Bone marrow (tissue), 2 donors: ENCODE results near the gene SRGN.
"Not testable (repeated sequence)": the region's sequence is repeated elsewhere in the genome, so short reads cannot be mapped to it uniquely, and the experiment has no call there.

Experiments used
- DNase-seq, 2 donors: peaks; one replicate each; lab custom pipeline; 2025; lab: John Stamatoyannopoulos, UW

The SRGN gene, protein sequence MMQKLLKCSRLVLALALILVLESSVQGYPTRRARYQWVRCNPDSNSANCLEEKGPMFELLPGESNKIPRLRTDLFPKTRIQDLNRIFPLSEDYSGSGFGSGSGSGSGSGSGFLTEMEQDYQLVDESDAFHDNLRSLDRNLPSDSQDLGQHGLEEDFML

DNA sequence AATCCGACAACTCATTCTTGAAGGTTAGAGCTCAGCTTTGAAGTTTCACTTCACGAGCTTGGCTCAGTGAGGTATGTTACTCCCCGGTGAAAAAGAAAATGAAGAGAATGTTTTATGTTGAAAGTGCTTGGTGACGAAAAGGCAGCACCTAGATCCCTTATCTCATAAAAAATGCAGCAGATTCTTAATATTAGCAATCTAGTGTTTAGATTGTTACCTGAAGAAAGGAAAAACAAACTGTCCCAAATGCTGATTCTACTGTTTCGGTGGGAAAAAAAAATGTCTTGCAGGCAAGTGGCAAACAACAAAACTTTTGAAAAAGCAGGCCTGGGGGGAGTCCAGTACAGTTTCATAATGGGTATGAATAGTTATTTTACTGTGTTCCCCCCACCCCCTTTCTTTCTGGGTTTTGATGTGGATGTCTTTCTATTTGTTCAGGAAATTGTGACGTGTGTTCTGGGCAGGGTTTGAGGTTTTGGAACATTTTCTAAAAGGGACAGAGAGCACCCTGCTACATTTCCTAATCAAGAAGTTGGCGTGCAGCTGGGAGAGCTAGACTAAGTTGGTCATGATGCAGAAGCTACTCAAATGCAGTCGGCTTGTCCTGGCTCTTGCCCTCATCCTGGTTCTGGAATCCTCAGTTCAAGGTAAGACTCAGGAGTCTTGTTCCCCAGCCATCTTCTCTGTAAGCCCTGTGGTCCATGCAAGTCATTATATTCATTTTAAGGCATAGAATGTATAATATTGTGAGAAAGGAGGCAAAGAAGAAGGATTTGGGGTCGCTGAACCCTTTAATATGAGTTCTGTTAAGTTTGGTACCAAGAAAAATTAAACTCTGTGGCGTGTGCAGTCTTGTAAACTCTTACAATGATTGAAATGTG, at the start of gene SRGN:
SRGN (plus strand) TSS at position 514 of the 881 bp plus-strand sequence; CDS start at position 569, 55 bp downstream.
- DNase-seq = peak; percentile 52 to 90

DNA sequence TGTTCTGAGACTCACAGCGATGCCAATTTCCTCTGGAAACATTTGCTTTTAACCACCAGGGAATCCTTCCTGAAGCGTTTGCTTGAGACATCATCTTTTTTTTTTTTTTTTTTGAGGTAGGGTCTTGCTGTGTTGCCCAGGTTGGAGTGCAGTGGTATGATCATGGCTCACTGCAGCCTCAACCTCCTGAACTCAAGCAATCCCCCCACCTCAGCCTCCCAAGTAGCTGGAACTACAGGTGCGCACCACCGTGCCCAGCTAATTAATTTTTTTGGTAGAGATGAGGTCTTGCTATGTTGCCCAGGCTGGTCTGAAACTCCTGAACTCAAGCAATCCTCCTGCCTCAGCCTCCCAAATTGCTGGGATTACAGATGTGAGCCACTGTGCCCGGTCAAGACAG, 47.0 kb upstream of the SRGN start:
- DNase-seq = not testable (repeated sequence)

DNA sequence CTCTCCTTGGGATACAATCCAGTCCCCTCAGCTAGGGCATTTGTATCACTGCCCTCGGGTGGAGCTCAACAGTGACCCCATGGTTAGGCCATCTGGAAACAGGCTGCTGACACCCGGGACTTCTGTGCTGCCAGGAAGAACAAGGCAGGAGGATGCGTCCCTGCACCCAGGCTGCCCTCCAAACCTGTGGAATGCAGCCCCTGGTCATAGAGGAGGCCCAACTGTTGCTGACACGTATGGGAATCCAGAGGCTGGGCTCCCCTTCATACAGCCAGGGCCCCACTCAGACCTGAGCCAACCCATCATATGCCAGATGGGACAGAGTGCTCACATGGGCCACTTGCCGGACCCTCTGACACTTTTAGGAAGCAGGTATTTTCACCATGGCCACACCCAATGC, 45.5 kb upstream of the SRGN start:
- no peak for DNase-seq

DNA sequence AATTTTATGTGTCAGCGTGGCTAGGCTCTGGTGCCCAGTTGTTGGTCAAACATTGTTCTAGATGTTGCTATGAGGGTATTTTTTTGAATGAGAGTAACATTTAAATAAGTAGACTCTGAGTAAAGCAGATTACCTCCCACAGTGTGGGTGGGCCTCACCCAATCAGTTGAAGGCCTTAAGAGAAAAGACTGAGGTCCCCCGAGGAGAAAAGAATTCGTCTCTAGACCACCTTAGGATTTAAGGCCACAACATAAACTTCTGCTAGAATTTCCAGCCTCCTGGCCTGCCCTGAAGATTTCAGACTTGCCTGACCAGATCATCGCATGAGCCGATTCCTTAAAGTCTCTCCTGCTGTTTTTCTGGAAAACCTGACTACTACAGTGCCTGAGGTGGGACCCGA, 45.1 kb upstream of the SRGN start:
- no peak for DNase-seq

DNA sequence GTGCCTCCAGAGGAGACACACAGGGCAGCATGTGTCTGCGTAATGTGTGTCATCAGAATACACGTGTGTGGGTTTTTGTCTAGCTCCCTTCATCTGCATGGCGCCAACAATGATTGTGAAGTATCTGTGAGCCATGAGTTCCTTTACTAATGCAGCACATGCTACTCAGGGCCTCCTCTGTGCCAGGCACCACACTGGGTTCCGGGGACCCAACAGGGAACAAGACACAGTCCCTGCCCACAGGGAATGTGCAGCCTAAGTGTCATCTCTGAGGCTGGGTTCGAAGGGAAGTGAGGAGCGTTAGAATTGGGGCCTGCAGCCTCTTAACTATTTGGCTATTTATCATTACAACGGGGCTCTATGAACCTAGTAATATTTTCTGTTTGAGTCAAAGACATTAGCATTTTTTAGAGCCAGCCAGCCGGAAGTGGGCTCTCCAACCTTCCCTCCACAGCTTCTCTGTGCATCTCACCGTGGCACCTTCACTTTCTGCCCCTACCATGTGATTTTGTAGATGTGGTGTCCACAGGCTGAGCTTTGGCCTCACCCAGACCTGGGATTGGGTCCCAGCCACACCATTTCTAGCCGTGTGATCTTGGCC, 43.9 kb upstream of the SRGN start:
- DNase-seq = no peak

DNA sequence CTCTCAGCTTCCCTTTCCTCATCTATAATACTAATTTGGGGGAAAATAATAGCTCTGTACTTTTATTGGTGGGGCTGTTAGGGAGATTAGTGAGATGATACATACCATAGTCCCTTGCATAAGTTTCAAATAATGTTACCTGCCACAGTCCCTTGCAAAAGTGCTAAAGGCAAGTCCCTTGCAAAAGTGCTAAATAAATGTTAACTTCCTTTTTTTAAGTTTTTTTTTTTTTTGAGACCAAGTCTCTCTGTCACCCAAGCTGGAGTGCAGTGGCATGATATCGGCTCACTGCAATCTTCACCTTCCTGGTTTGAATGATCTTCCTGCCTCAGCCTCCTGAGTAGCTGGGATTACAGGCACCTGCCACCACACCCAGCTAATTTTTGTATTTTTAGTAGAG, 43.4 kb upstream of the SRGN start:
- DNase-seq = peak in 1 of 2 donors; percentile 25

DNA sequence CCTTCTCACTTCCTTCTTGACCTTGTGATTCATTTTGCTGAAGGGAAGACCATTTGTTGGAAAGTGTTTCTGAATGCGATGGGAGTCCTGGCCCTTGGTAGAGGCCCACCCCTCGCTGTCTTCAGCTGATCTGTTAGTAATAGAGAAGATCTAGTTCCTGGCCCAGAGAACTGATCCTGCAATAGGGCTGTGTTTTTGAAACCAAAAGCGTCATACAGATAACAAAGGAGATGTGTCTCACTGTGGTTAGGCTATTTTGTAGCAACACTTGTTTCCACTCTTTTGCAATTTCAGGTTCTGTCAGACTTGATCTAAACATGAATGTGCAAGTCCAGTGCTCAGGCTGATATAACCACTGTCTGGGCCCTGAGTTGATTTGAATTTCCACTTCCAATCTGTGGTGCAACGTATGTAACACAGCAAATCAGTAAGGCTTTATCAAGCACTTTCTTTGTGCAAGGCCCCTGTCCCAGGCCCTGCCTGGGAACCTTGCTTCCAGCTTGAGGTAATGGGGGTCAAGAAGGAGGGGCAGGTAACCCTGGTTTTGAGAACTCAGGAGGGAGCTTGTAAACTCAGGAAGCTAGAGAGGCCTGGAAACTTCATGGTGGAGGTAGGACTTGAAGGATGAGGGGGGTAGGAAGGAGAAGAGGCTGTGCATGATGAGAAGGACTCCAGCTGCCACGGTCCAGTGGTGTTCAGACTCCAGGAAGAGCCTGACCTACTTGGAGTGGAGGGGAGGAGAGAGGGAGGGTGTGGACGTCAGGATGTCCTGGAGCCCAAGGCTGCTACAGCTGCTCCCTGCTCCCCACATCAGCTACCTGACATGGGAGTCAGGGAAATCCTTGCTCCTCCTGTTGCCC, 42.2 kb upstream of the SRGN start:
- DNase-seq = peak; percentile 5 to 28

DNA sequence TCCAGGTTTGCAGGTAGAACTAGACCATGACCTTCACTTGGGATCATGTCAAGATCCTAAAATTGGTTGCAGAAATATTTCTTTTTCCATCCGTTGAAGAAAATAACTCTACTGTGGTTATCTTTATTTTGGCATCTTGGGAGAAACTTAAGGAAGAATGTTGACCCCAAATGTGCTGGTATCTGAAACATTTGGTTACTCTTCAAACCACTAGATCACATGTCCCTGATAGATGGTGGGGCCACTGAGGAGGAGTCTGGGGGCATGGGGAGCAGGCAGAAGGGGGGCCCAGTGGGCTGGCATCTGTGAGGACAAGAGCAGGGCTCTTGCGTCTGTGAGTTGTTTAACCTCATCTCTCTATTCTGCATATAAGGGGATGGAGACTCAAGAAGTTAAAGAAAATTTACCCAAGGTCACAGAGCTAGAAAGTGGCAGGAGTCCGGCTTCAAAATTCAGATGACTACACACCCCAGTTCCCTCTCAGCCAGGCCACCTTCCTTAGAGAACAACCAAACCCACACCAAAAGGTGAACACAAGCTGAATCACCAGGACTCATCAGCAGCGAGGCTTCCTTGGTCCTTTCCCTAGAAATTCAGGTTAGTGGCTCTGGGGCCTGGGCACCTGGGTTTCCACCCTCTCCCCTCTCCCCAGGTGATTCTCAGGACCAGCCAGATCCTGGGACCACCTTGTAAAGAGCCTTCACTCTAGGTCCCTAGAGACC, 40.6 kb upstream of the SRGN start:
- no peak for DNase-seq

DNA sequence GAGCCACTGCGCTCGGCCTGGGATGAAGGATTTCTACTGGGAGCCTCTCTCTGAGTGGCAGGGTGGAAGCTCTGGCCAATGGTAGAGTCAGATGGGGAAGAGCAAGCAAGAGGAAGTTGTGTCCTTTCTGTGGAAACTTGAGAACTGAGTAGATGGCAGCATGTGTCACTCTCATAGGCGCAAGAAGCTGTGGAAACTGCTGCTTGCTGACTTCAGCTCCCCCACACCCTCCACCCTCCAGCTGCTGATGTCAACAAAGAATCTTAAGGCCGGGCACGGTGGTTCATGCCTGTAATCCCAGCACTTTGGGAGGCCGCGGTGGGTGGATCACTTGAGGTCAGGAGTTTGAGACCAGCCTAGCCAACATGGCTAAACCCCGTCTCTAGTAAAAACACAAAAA, 39.8 kb upstream of the SRGN start:
- DNase-seq = peak; percentile 19 to 85

DNA sequence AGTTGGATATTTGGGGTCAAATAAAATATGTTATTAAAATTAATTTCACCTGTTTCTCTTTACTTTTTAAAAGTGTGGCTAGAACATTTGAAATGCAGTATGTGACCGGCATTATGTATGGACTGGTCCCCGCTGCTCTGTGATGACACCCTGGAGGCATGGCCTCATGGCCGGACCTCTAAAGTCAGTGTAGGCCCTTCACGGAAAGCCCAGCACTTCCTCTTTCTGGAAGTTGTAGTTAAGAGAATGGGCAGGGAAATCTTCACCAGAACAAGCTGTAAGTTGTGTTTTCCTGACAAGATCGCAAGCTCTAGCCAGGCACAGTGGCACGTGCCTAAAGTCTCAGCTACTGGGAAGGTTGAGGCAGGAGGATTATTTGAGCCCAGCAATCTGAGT, 38.3 kb upstream of the SRGN start:
- no peak for DNase-seq

DNA sequence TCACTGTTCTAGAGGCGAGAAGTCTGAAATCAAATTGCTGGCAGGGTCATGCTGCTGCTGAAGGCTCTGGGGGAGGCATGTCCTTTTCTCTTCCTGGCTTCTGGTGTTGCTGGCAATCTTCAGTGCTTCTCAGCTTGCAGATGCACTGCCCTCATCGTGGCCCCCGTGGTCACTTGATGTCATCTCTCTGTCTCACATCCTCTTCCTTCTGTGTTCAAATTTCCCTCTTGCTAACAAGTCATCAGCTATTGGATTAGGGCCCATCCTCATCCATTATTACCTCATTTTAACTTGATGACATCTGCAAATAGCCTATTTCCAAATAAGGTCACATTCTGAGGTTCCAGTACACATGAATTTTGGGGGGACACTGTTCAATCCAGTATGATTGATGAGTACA, 36.6 kb upstream of the SRGN start:
- DNase-seq = peak in 1 of 2 donors; percentile 25

DNA sequence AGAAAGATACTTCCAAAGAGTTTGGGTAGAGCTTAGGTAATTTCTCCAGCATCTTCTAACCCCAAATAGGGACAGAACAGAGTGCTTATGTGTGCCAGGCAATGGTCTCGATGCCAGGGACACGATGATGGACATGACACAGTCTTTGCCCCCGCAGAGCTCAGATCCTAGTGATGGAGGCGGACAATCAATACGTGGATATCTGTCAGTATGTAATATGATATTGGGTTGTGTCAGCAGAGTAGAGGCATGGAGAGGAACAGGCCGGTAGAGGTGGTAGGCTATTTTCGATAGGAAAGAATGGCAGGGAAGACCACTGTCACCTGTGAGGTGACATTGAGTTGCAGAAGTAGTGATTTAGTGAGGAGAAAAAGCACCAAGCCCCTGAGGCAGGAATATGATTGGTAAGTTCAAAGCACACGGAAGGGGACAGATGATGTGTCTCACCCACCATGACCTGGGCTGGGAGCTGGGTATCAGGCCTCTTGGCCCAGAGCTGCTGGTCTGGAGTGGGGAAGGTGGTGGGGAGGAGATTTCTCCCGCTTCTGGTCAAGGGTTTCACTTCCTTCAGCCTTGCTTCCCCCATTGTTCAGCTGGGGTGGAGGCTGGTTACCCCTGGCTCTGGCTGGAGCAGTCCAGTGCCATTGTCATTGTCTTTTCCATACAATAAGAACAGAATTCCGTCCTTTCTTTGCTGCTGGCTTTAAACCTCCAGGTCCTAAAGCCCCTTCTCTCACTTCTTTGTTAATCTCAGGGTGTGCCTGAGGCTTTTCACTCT, 36.0 kb upstream of the SRGN start:
- DNase-seq = no peak

DNA sequence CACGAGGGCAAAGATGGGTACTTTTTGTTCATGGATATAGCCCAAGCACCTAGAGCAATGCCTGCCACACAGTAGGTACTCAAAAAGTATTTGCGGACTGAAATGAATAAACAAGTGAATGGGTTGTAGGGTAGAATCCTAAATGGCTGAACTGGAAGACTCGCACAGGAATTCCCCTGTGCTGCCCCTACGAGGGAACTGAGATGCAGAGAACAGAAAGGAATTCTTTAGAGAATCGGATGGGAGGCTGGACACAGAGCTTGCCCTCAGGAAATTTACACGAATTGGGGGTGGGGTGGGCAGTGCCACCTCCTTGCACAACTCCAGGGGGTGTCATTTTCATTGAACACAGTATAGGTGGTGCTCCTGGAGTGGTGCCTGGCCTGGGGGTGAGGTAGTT, 35.2 kb upstream of the SRGN start:
- no peak for DNase-seq

DNA sequence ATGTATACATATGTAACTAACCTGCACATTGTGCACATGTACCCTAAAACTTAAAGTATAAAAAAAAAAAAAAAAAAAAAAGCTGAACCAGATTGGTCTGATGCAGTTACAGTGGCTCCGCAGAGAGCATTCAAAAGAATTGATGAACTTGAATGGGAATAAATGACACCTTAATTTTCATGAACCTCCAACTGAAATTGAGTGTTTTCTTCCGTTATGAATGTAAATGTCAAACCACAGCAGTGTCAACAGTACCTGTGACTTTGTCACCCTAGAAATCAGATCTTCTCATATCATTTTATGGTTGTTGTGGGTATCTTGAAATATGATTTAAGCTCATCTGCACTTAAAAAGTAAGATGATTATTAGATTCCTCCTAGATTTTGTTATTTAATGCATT, 32.7 kb upstream of the SRGN start:
- DNase-seq = no peak

DNA sequence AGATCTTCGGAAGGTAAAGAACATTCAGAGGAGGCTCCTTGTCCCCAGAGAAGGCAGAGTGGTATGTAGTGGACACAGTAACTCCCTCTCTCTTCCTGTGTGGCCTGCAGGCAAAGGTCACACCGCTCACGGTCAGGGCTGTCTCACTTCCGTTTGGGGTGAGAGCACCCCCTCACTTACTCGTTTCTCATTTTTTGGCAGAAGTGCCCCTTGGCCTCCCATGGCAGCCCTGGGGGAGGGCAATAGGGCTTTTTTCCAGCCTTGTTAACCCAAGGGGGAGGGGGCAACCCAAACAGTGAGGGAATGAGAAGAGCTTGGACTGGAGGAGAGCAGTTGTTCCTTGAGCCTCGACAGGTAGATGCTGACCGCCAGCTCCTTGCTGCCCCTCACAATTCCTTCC, 31.8 kb upstream of the SRGN start:
- DNase-seq = no peak

DNA sequence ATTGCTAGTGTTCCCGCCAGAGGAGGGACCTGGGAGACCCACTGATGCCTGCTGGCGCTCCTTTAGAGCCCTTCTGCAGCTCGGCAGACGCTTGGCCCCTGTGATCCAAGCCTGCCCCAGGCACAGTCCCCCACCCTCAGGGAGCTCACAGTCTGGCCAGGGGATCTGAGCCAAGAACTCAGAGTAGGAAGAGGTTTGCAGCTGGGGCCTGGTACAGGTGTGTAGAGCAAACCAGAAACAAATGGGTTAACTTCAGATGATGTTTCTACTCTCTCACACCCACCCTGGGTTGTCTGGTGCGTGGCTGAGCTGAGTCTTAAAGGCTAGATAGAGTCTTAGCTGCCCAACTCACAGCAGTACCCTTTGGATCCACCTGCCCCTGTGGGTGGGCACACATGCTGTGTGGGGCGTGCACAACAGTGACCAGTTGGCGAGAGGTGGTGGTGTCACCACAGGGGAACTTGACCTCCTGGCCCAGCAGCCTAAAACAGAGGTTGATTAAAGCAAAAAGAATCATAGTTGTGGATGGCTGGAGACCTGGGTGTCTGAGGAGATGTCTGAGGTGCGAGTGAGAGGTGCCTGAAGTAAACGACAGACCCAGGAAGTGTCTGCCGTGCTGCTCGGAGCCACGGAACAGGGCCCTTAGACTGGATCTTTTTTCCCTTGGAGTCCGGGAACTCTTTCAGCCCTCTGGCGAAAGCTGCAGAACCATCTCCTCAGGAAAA, 31.2 kb upstream of the SRGN start:
- no peak for DNase-seq

DNA sequence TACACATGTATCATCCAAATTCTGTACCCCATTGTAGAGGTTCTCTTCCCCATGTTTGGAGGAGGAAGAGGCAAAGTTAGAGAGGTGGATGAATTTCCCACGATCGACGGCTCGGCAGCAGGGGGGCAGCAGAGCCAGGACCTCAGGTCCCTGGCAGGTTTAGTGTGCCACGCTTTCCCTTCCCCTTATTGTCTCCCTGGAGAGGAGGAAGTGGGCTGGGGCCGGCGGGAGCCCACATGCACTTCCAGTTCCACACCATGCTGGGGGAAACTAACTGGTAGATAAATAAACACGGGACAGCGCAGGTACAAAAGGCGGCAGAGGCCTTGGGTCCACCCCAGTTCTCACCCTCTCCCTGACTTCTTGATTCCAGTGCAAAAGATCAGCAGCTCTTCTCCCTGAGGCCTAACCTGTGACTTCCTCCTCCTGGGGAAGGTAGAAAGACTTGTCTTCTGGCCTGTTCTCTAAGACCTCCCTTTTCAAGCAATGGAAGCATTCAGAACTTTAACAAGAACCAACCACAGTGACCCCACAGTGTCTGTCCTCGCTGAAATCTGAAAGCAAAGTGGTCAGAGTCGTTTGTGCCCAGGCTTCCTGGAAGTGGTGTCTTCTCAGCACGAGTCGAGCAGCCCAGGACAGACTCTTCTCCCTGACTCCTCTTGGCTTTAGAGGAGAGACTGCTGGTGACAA, 30.5 kb upstream of the SRGN start:
- peak in 1 of 2 donors; percentile 5 for DNase-seq

DNA sequence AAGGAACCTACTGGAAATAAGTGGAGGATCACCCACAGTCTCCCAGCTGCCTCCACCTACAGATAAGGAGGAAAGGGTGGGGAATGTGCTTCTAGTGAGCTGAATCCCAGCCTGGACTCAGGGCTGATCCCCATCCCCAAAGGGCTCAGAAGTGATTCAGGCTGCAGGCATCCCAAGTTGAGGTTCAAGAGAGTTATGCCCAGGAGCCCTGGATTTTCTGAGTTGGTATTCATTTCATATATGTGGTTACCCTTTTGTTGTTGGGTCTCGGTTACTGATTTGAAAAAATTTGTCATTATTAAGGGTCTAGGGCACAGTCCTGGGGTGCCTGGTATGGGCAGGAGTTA, 30.0 kb upstream of the SRGN start:
- no peak for DNase-seq

DNA sequence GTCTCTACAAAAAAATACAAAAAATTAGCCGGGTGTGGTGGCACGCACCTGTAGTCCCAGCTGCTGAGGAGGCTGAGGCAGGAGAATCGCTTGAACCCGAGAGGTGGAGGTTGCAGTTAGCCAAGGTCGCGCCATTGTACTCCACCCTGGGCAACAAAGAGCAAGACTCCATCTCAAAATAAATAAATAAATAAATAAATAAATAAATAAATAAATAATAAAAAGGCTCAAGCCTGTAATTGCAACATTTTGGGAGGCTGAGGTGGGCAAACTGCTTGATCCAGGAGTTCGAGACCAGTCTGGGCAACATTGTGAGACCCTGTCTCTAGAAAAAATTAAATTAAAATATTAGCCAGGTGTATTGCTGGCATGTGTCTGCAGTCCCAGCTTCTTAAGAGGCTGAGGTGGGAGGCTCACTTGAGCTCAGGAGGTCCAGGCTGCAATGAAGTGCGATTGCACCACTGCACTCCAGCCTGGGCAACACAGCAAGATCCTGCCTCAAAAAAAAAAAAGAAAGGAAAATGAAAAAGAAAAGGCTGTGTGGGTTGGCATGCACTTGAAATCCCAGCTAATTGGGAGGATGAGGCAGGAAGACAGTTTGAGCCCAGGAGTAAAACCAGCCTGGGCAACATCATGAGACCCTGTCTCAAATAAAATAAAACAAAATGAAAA, 27.6 kb upstream of the SRGN start:
- no peak for DNase-seq
